Duodenal mucosa (tissue), 2 donors: ENCODE data around the gene GPR141.

Source experiments
- H3K27ac ChIP-seq: one replicate; pipeline ENCODE4 v1.7.0; 2013; ENCODE audit warnings: low read depth, low read length
- H3K27me3 ChIP-seq, 2 donors: one replicate each; pipeline ENCODE4 v1.7.0; 2013; ENCODE audit warnings: low read length in 2 of 2, control low read depth in 1 of 2; ENCODE audit not compliant: insufficient read depth in 2 of 2, control insufficient read depth in 1 of 2
- H3K36me3 ChIP-seq, 2 donors: one replicate each; pipeline ENCODE4 v1.7.0; 2013; ENCODE audit warnings: low read length in 2 of 2, control low read depth in 1 of 2; ENCODE audit not compliant: insufficient read depth in 2 of 2, control insufficient read depth in 1 of 2
- H3K4me1 ChIP-seq, 2 donors: one replicate each; pipeline ENCODE4 v1.7.0; 2013; ENCODE audit warnings: low read length in 2 of 2, control low read depth in 1 of 2; ENCODE audit not compliant: insufficient read depth in 2 of 2, control insufficient read depth in 1 of 2
- H3K4me3 ChIP-seq, 2 donors: one replicate each; pipeline ENCODE4 v1.7.0; 2013; ENCODE audit warnings: low read length in 2 of 2, low read depth in 1 of 2
- H3K9ac ChIP-seq, 2 donors: one replicate each; pipeline ENCODE4 v1.7.0; 2013; ENCODE audit warnings: low read length in 2 of 2, low read depth in 1 of 2
- H3K9me3 ChIP-seq, 2 donors: one replicate each; pipeline ENCODE4 v1.7.0; 2013; ENCODE audit warnings: low read length in 2 of 2, control low read depth in 1 of 2; ENCODE audit not compliant: control insufficient read depth in 1 of 2

GPR141 gene

GRCh38 chr7:37771342-37771741, 87.8 kb downstream of the GPR141 start:
- Histone ChIP-seq H3K9ac (no peak overlapping the region), H3K9me3 (peaks cover 0 to 3% of the 10 kb centered on the region in 2 donors), H3K4me3 (no peak overlapping the region), H3K4me1 (no peaks in the 10 kb centered on the region), H3K27ac (no peak overlapping the region), H3K27me3 (no peaks in the 10 kb centered on the region), H3K36me3 (no peaks in the 10 kb centered on the region)

- H3K27me3 ChIP-seq = no peaks in the 10 kb centered on the region
- H3K9me3 ChIP-seq = peaks cover 0 to 3% of the 10 kb centered on the region in 2 donors
- H3K27ac ChIP-seq = no peak overlapping the region
- H3K9ac ChIP-seq = no peak overlapping the region
- H3K4me1 ChIP-seq = no peaks in the 10 kb centered on the region
- no peak overlapping the region for H3K4me3 ChIP-seq
- no peaks in the 10 kb centered on the region for H3K36me3 ChIP-seq
Observed at GRCh38 chr7:37771801-37772200, 88.2 kb downstream of the GPR141 start.

GRCh38 chr7:37775921-37776320, 92.4 kb downstream of the GPR141 start:
- Histone ChIP-seq H3K36me3 (no peaks in the 10 kb centered on the region), H3K4me3 (no peak overlapping the region), H3K27ac (no peak overlapping the region), H3K9ac (no peak overlapping the region), H3K9me3 (peaks cover 2 to 12% of the 10 kb centered on the region in 2 donors), H3K4me1 (no peaks in the 10 kb centered on the region), H3K27me3 (no peaks in the 10 kb centered on the region)

DNA sequence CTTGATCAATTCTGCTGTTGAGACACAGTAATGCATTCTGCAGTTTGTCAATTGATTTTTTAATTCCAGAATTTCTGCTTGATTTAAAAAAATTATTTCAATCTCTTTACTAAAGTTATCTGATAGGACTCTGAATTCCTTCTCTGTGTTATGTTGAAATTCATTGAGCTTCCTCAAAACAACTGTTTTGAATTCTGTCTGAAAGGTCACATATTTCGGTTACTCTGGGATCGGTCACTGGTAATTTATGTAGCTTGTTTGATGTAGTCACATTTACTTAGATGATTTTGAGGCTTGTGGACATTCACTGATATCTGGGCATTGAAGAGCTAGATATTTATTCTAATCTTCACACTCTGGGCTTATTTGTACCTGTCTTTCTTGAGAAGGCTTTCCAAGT, 97.6 kb downstream of the GPR141 start:
- Histone ChIP-seq H3K4me1 (no peaks in the 10 kb centered on the region), H3K27ac (no peak overlapping the region), H3K36me3 (no peaks in the 10 kb centered on the region), H3K4me3 (no peak overlapping the region), H3K27me3 (no peaks in the 10 kb centered on the region), H3K9me3 (peaks cover 2 to 9% of the 10 kb centered on the region in 2 donors), H3K9ac (no peak overlapping the region)

GRCh38 chr7:37782166-37782565, 98.6 kb downstream of the GPR141 start:
- Histone ChIP-seq H3K27ac (no peak overlapping the region), H3K4me1 (peaks cover 0 to 4% of the 10 kb centered on the region in 2 donors), H3K27me3 (no peaks in the 10 kb centered on the region), H3K9me3 (peaks cover 2 to 9% of the 10 kb centered on the region in 2 donors), H3K9ac (no peak overlapping the region), H3K36me3 (no peaks in the 10 kb centered on the region), H3K4me3 (no peak overlapping the region)

GRCh38 chr7:37784015-37784414, 100.4 kb downstream of the GPR141 start:
- H3K4me3 ChIP-seq = no peak overlapping the region
- no peak overlapping the region for H3K27ac ChIP-seq
- H3K9me3 ChIP-seq = no peaks in the 10 kb centered on the region
- peaks cover 0 to 4% of the 10 kb centered on the region in 2 donors for H3K4me1 ChIP-seq
- no peaks in the 10 kb centered on the region for H3K27me3 ChIP-seq
- no peak overlapping the region for H3K9ac ChIP-seq
- no peaks in the 10 kb centered on the region for H3K36me3 ChIP-seq

DNA sequence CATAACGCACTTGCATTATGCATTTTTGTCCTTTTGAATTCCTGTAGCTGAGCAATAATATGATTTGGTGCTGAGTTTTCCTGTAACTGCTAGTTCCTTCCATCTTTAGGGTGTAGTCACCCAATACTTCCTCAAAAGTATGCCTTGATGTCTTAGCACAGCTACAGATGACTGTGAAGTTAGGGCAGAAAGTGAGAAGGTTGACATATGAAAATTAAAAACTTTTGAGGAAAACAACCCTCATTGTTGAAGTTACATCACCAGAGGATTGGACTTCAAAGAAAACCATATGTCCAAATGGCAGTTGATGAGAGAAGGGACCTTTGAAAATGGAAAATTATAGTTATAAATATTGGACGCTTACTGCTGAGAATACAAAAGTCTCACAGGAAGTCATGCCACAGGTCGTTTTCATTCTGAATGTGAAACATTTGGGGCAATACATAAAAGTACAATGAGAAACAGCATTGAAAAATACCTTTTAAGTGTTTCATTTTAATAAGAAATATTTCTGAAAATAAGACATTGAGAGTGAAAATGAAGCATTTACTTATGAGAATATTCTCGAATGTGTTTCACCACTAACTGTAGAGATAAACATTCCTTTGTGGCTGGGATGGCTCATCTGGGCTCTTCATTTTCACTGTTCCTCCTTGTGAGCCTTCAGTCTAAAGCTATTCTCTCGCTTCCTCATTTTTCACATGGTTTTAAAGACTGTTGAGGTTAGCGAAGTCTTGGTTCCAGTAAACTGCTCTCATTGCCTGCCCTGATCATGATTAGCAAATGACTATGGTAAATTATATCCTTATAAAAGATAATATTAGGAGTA, 103.4 kb downstream of the GPR141 start:
- Histone ChIP-seq H3K27ac (no peak overlapping the region), H3K36me3 (no peaks in the 10 kb centered on the region), H3K27me3 (no peaks in the 10 kb centered on the region), H3K9ac (no peak overlapping the region), H3K4me1 (peaks cover 0 to 4% of the 10 kb centered on the region in 2 donors), H3K9me3 (no peaks in the 10 kb centered on the region), H3K4me3 (no peak overlapping the region)
